Uterus (tissue), 4 donors: ENCODE results near the gene DERL3. TPM values are rescaled to one million over a fixed set of nuclear protein-coding genes. Genes with fewer than 3 reads are reported as not detected.

Source experiments
- DNase-seq, 2 donors: peaks; one replicate each; pipeline ENCODE4 v3.0.0-alpha.2; 2019 to 2020
- H3K27ac ChIP-seq, 2 donors: fragments of 200-600 bp; sonication (generic); 1 replicate in 1 of 2; 2 replicates in 1 of 2; pipeline ENCODE4 v1.5.1; 2016 to 2018
- H3K27me3 ChIP-seq, 2 donors: fragments of 200-600 bp; sonication (generic); one replicate each; pipeline ENCODE4 v1.5.1; 2018 to 2019; ENCODE audit warnings: control low read depth in 1 of 2
- H3K36me3 ChIP-seq, 2 donors: fragments of 200-600 bp; sonication (generic); one replicate each; pipeline ENCODE4 v1.5.1; 2019; ENCODE audit warnings: control low read depth in 1 of 2
- H3K4me1 ChIP-seq, 2 donors: fragments of 200-600 bp; sonication (generic); one replicate each; pipeline ENCODE4 v1.5.1; 2018 to 2019; ENCODE audit warnings: control low read depth in 1 of 2
- H3K4me3 ChIP-seq, 2 donors: fragments of 200-600 bp; sonication (generic); 1 replicate in 1 of 2; 2 replicates in 1 of 2; pipeline ENCODE4 v1.5.1; 2018 to 2019; ENCODE audit warnings: mild to moderate bottlenecking in 1 of 2
- H3K9me3 ChIP-seq, 2 donors: fragments of 200-600 bp; sonication (generic); one replicate each; pipeline ENCODE4 v1.5.1; 2019; ENCODE audit warnings: control low read depth in 1 of 2
- POLR2A ChIP-seq, 2 donors: fragments of 450-650 bp; IDR thresholded peaks; one replicate each; pipeline ENCODE4 v1.6.1; 2016; ENCODE audit warnings: antibody characterized with exemption in 2 of 2, mild to moderate bottlenecking in 1 of 2, moderate library complexity in 1 of 2
- intact Hi-C: fragments of 100-400 bp; cut with DNase I; formaldehyde crosslinking; loops from one replicate; pipeline ENCODE4 v1.15.1; 2023; ENCODE audit warnings: low total_unique reads
- total RNA-seq, 4 donors: library from RNA; depleted of rRNA in 3 of 4; stranded (reverse); fragments of >200 nt in 3 of 4; gene quantifications; one replicate each; pipeline versions ENCODE4 v1.1.0 to v1.2.4, GENCODE V29; 2014 to 2023
- TF ChIP-seq, protein P1 (sequence below), 4 experiments: fragments of 200-600 bp in 2 of 4; fragments of 450-650 bp in 2 of 4; sonication (generic) in 2 of 4; IDR thresholded peaks; one replicate each; pipeline ENCODE4 v1.5.1; 2016 to 2019; ENCODE audit warnings: antibody characterized with exemption in 4 of 4, mild to moderate bottlenecking in 2 of 4, moderate library complexity in 1 of 4
- donor health status: DM: yes; HTN: yes; CAD: no.

The DERL3 gene
- total RNA-seq, 4 donors from 2014 or later = 0.95 to 1.2 TPM; not detected in 2

DNA sequence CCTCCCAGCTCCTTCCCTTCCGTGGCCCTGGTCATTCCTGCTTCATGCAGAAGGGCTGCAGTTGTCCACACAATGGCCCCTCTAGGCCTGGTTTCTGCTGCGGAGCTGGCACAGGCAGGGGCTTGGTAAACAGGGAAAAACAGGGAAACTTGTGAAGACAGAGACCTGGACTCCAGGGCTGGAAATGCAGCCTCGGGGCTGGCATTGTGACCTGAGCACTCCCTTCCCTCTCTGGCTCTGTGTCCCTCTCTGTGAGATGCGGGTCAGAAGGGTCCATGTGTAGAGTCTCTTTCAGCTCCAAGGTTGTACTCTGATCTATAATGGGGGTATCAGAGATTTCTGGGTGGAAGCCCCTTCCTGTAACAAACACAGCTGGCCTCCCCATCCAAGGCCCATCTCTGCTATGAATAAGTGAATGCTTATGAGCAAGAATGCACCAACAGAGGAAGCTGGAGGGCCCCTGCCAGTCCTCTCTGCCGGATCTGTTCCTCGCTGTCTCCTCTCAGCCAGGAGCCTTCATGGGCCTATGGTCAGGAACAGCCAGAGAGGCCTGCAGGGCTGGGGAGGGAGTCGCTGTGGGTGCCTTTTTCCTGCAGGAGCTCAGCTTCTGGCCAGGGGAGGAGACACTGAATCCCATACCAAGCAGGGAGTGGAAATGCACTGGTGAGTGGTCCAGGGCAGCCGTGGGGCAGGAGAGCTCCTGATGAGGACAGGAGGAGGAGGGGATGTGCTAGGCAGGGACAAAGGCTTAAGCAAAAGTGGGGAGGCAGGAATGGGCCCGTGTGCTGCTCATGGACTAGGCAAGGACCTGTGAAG, 6.7 kb upstream of the DERL3 start:
- Histone ChIP-seq H3K4me1 (no peaks in the 10 kb centered on the region), H3K27ac (no peak overlapping the region), H3K27me3 (no peaks in the 10 kb centered on the region), H3K9me3 (no peaks in the 10 kb centered on the region), H3K4me3 (no peak overlapping the region), H3K36me3 (no peaks in the 10 kb centered on the region)
- intact Hi-C loops = loop anchor here (5.0 to 10.0 kb wide), 2 partner anchors 78 to 301 kb away; partner anchors contain the start of gene CHCHD10
- no peak for DNase-seq
- no peak for TF ChIP-seq POLR2A (IDR thresholded peaks at IDR 0.05)
- TF ChIP-seq, protein P1, sequence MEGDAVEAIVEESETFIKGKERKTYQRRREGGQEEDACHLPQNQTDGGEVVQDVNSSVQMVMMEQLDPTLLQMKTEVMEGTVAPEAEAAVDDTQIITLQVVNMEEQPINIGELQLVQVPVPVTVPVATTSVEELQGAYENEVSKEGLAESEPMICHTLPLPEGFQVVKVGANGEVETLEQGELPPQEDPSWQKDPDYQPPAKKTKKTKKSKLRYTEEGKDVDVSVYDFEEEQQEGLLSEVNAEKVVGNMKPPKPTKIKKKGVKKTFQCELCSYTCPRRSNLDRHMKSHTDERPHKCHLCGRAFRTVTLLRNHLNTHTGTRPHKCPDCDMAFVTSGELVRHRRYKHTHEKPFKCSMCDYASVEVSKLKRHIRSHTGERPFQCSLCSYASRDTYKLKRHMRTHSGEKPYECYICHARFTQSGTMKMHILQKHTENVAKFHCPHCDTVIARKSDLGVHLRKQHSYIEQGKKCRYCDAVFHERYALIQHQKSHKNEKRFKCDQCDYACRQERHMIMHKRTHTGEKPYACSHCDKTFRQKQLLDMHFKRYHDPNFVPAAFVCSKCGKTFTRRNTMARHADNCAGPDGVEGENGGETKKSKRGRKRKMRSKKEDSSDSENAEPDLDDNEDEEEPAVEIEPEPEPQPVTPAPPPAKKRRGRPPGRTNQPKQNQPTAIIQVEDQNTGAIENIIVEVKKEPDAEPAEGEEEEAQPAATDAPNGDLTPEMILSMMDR (IDR thresholded peaks at IDR 0.05) = no peak

DNA sequence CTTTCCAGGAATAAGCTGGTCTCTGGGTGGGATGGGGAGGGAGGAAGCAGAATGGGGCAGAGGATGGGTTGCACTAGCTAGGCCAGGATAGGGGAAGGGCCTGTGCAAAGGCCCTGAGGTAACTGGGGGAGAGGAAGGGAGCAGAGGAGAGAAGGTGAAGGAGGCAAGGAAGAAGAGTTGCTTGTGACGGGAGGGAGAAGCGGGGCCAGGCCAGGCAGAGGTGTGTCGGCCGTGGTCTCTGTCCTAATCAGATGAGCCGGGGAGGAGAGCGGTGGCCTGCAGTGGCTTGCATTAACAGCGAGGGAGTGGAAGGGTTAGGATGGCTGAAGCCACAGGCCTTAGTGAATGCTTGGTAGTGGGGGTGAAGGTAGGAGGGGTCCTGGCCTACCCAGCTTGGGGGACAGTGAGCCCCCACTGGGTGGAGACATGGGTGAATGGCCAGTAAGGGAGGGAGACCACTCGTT, 6.0 kb upstream of the DERL3 start:
- intact Hi-C loops = loop anchor here (5.0 to 10.0 kb wide), 2 partner anchors 77 to 300 kb away; partner anchors contain the start of gene CHCHD10
- TF ChIP-seq, protein P1 (IDR thresholded peaks at IDR 0.05) = no peak
- TF ChIP-seq POLR2A (IDR thresholded peaks at IDR 0.05) = no peak
- Histone ChIP-seq H3K36me3 (no peaks in the 10 kb centered on the region), H3K27me3 (no peaks in the 10 kb centered on the region), H3K27ac (no peak overlapping the region), H3K4me1 (no peaks in the 10 kb centered on the region), H3K9me3 (no peaks in the 10 kb centered on the region), H3K4me3 (no peak overlapping the region)
- no peak for DNase-seq

DNA sequence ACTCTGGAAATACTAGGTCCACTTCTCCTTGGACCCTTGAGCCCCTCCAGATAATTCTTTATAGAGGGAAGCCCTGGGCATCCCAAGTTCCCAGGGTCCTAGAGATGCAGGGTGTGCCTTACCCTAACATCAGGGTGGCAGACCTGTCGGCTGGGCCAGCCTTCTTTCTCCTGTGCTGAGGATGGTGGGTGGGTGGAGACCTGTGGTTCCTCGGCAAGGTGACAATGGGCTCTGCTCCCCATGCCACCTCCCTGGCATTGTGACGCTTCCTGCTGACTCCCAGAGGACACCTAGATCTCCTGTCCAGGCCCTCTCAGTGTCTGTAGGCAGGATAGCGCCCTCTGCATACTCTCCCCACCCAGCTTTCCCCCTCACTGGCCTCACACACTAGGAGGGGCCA, 3.8 kb upstream of the DERL3 start:
- Histone ChIP-seq H3K4me1 (peaks cover 0 to 15% of the 10 kb centered on the region in 2 donors), H3K27me3 (no peaks in the 10 kb centered on the region), H3K36me3 (no peaks in the 10 kb centered on the region), H3K4me3 (no peak overlapping the region), H3K27ac (no peak overlapping the region), H3K9me3 (no peaks in the 10 kb centered on the region)
- TF ChIP-seq, protein P1 (IDR thresholded peaks at IDR 0.05) = no peak
- no peak for TF ChIP-seq POLR2A (IDR thresholded peaks at IDR 0.05)
- intact Hi-C loops = loop anchor here (10.0 kb wide), 1 partner anchor 298 kb away; no protein-coding TSS in a partner anchor
- no peak for DNase-seq

DNA sequence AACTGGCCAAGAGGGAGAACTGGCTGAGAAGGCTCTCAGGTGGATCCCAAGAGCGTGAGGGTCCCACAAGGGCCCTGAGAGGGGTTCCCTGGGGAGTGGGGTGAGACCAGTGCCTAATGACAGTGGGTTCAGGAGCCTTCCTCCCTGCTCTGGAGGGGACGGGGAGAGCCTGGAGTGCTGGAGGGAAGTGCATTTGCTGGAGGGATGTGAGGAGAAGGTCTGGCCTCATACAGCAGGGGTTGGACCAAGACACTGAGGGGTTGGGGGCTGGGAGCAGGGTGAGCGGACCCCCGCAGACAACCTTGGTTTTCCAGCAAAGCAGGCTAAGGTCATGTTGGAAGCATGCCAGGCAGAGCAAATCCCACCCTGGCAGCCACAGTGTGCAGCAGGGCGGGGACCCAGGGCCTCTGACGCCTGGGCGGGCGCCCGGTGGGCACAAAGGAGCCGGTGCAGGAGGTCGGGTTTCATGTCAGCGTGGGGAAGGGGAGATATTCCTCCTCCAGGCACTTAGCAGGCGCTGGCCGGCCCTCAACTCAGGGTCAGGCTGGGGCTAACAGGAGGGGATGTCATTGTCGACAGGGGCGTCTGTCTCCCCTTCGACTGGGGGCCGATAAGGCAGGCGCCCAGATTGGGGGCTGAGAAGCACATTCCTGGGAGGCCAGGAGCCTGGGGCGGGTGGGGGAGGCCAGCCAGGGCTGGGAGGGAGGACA, 3.1 kb upstream of the DERL3 start:
- H3K9me3 ChIP-seq = no peaks in the 10 kb centered on the region
- DNase-seq = no peak
- H3K4me3 ChIP-seq = no peak overlapping the region
- peaks cover 0 to 15% of the 10 kb centered on the region in 2 donors for H3K4me1 ChIP-seq
- TF ChIP-seq POLR2A (IDR thresholded peaks at IDR 0.05) = no peak
- TF ChIP-seq, protein P1 (IDR thresholded peaks at IDR 0.05) = no peak
- no peak overlapping the region for H3K27ac ChIP-seq
- H3K27me3 ChIP-seq = no peaks in the 10 kb centered on the region
- intact Hi-C loops = loop anchor here (10.0 kb wide), 1 partner anchor 297 kb away; no protein-coding TSS in a partner anchor
- no peaks in the 10 kb centered on the region for H3K36me3 ChIP-seq
